Heart right ventricle (tissue), 16 donors: ENCODE measurements around the gene NCKIPSD. TPM values are rescaled to one million over a fixed set of nuclear protein-coding genes. Genes with fewer than 3 reads are reported as not detected.
A peak's percentile ranks its signal among the peaks of the same experiment; 100 is the strongest.

Source experiments
- ATAC-seq, 8 donors: fragments of 200-7000 bp; cut with Tn5 transposase; one replicate each; pipeline ENCODE4 v1.9.1; 2020; ENCODE audit warnings: mild to moderate bottlenecking in 8 of 8, moderate library complexity in 8 of 8, moderate number of reproducible peaks in 1 of 8
- DNase-seq, 2 donors: peaks; one replicate each; pipeline ENCODE4 v3.0.0-alpha.2; 2020
- H3K27ac ChIP-seq, 10 donors: fragments of 200-600 bp; sonication (generic) in 2 of 10; one replicate each; pipeline versions ENCODE4 v1.5.0 to v1.8.0; 2020 to 2022; ENCODE audit warnings: mild to moderate bottlenecking in 3 of 10
- H3K27me3 ChIP-seq, 7 donors: fragments of 200-600 bp; one replicate each; pipeline ENCODE4 v1.8.0; 2021 to 2022; ENCODE audit warnings: mild to moderate bottlenecking in 2 of 7
- H3K36me3 ChIP-seq, 9 donors: fragments of 200-600 bp; sonication (generic) in 1 of 9; one replicate each; pipeline versions ENCODE4 v1.5.0 to v1.8.0; 2020 to 2022; ENCODE audit warnings: mild to moderate bottlenecking in 2 of 9
- H3K4me1 ChIP-seq, 9 donors: fragments of 200-600 bp; sonication (generic) in 1 of 9; one replicate each; pipeline versions ENCODE4 v1.5.0 to v1.8.0; 2020 to 2022; ENCODE audit warnings: mild to moderate bottlenecking in 4 of 9
- H3K4me3 ChIP-seq, 10 donors: fragments of 200-600 bp; sonication (generic) in 2 of 10; one replicate each; pipeline versions ENCODE4 v1.5.0 to v1.8.0; 2020 to 2022; ENCODE audit warnings: mild to moderate bottlenecking in 7 of 10, moderate library complexity in 2 of 10
- H3K9me3 ChIP-seq, 11 donors: fragments of 200-600 bp in 10 of 11; sonication (generic) in 2 of 11; one replicate each; pipeline versions ENCODE4 v1.5.0 to v1.8.0; 2013 to 2022; ENCODE audit warnings: mild to moderate bottlenecking in 2 of 11, control low read depth in 1 of 11, moderate library complexity in 1 of 11
- CTCF ChIP-seq, 9 donors: fragments of 200-600 bp; sonication (generic) in 2 of 9; IDR thresholded peaks; one replicate each; pipeline versions ENCODE4 v1.5.0 to v1.8.0; 2021 to 2022; ENCODE audit warnings: antibody characterized with exemption in 9 of 9, mild to moderate bottlenecking in 5 of 9, moderate library complexity in 1 of 9
- WGBS, 2 donors: extraction: QIAGEN DNeasy Blood & Tissue Kit; methylation state at CpG; one replicate each; pipeline ENCODE4 v1.1.7; 2013; ENCODE audit warnings: inconsistent platforms in 1 of 2; 5-methylcytosine and 5-hydroxymethylcytosine counted together
- intact Hi-C, 10 donors: fragments of 100-400 bp; cut with DNase I; formaldehyde crosslinking; loops; one replicate each; pipeline versions ENCODE4 v1.11.1 to v1.14.2; 2022
- polyA plus RNA-seq, 2 donors: library from polyadenylated mRNA; stranded (reverse); fragments of 200-250 nt; gene quantifications; one replicate each; pipeline ENCODE4 v1.2.3, GENCODE V29; 2013
- total RNA-seq, 10 donors: library from RNA; stranded (reverse); fragmentation: NEBNext Ultra II Directional in 3 of 10; extraction: Animal tissue kit (Norgen Biotek cat#: 25700) in 3 of 10; gene quantifications; one replicate each; pipeline versions ENCODE4 v1.2.1 to v1.2.4, GENCODE V29; 2021 to 2023
- donor health status: Arrhythmogenic right ventricular cardiomyopathy.
- donor health status: ischemic (EF 13 %, LVEDD 7.1; RV severe dilation, severe dysfunction).
- donor health status: healthy with polysubstance abuse.
- donor health status: DM: no; HTN: yes; CAD: no.
- donor health status: DM: no; HTN: no; CAD: no.
- donor health status: ischemic (EF 25% LVEDD 6.9; RV normal size, moderate dysfunction).
- donor health status: ischemic (EF 25% LVEDD 5.7; RV mildly dilated, moderate dysfunction).
- donor health status: healthy.
- donor health status: DM: yes; HTN: yes; CAD: no.
- donor health status: Ischemic cardiomyopathy.
- donor health status: ischemic (EF 35%, LVEDD 5.7; RV mildly dilated, moderate dysfunction).
- donor health status: nonischemic (EF 11% LVEDD 7.7; RV severe dilation, severe dysfunction).
- donor health status: DM: yes; HTN: yes; CAD: no.
- donor health status: PGD.
- donor health status: ischemic (EF 29% LVEDD 5.4; RV normal size, mild dysfunction).
- donor health status: nonischemic (EF 23%, LVEDD 6.1; RV moderate dilation, normal function).

NCKIPSD gene
- total and polyA plus RNA-seq, 12 donors, result 9.4 to 21.1 (median 14.6) TPM

GRCh38 chr3:48679411-48680391 is 6.0 kb downstream of the NCKIPSD start:
- intact Hi-C loops, result loop anchor here in 1 of 10 donors (10.0 kb wide), 1 partner anchor 215 kb away; a partner anchor contains a TSS
- Histone ChIP-seq H3K27ac (no peak overlapping the region), H3K4me3 (no peak overlapping the region), H3K9me3 (no peaks in the 10 kb centered on the region), H3K36me3 (peaks cover 0 to 81% (median 51%) of the 10 kb centered on the region in 9 donors), H3K27me3 (no peaks in the 10 kb centered on the region), H3K4me1 (peaks cover 9 to 20% (median 16%) of the 10 kb centered on the region in 9 donors)
- no peak for ATAC-seq
- no peak for TF ChIP-seq CTCF (IDR thresholded peaks at IDR 0.05)
- WGBS, 2 donors, result 91 to 92% methylated on average over 20 of the region's 20 CpGs
- no peak for DNase-seq

- Histone ChIP-seq H3K27me3 (no peaks in the 10 kb centered on the region), H3K4me3 (no peak overlapping the region), H3K27ac (no peak overlapping the region), H3K4me1 (peaks cover 6 to 11% (median 9%) of the 10 kb centered on the region in 9 donors), H3K36me3 (peaks cover 0 to 90% (median 51%) of the 10 kb centered on the region in 9 donors), H3K9me3 (no peaks in the 10 kb centered on the region)
- DNase-seq (no peak), ATAC-seq (no peak)
- 95% methylated on average over 24 of the region's 24 CpGs for WGBS, 2 donors
- intact Hi-C loops, result no loop called here
- no peak for TF ChIP-seq CTCF (IDR thresholded peaks at IDR 0.05)
Observed at GRCh38 chr3:48678566-48679380, 6.9 kb downstream of the NCKIPSD start.

- 54 to 60% methylated on average over 4 of the region's 4 CpGs for WGBS, 2 donors
- DNase-seq (no peak), ATAC-seq (no peak)
- intact Hi-C loops, result no loop called here
- H3K27ac ChIP-seq, result no peak overlapping the region
- H3K4me3 ChIP-seq, result no peak overlapping the region
- H3K36me3 ChIP-seq, result peaks cover 0 to 98% (median 51%) of the 10 kb centered on the region in 9 donors
- H3K27me3 ChIP-seq, result no peaks in the 10 kb centered on the region
- TF ChIP-seq CTCF (IDR thresholded peaks at IDR 0.05), result no peak
- H3K4me1 ChIP-seq, result peaks cover 0 to 4% (median 2%) of the 10 kb centered on the region in 9 donors
- H3K9me3 ChIP-seq, result no peaks in the 10 kb centered on the region
Observed at GRCh38 chr3:48678056-48678455, 7.7 kb downstream of the NCKIPSD start.

GRCh38 chr3:48674505-48674904 is 11.2 kb downstream of the NCKIPSD start:
- DNase-seq (no peak), ATAC-seq (peak in 1 of 8 donors; percentile 11)
- WGBS, 2 donors, result 88 to 89% methylated on average over 9 of the region's 9 CpGs
- no peak overlapping the region for H3K27ac ChIP-seq
- H3K27me3 ChIP-seq, result no peaks in the 10 kb centered on the region
- H3K36me3 ChIP-seq, result peaks cover 0 to 89% (median 32%) of the 10 kb centered on the region in 9 donors
- H3K4me1 ChIP-seq, result no peaks in the 10 kb centered on the region
- no peak for TF ChIP-seq CTCF (IDR thresholded peaks at IDR 0.05)
- intact Hi-C loops, result no loop called here
- H3K9me3 ChIP-seq, result no peaks in the 10 kb centered on the region
- H3K4me3 ChIP-seq, result no peak overlapping the region
